PC-9 (cell line): ENCODE data around the gene POTEM. TPM values are rescaled to one million over a fixed set of nuclear protein-coding genes. Genes with fewer than 3 reads are reported as not detected.
"Not testable (repeated sequence)": the region's sequence is repeated elsewhere in the genome, so short reads cannot be mapped to it uniquely, and the experiment has no call there.

ENCODE experiments used
- BruUV-seq: library from RNA; stranded (reverse); fragments of 400-500 nt; replicated peaks from 2 replicates; lab custom pipeline; 2021; lab: Mats Ljungman, UMichigan
- CTCF ChIA-PET: fragments of 300-600 bp; sonication (Branson Sonifier 250); formaldehyde crosslinking; loops from one replicate; lab custom pipeline; 2022; ENCODE audit warnings: antibody characterized with exemption; lab: Charles Lee
- POLR2A ChIA-PET: fragments of 300-600 bp; sonication (Branson Sonifier 250); formaldehyde crosslinking; loops from one replicate; lab custom pipeline; 2022; ENCODE audit warnings: antibody characterized with exemption; ENCODE audit not compliant: unreplicated experiment; lab: Charles Lee
- DNase-seq, 2 experiments: peaks; one replicate each; pipeline versions ENCODE4 v3.0.0 to v3.0.0-alpha.2; 2015 to 2022; ENCODE audit warnings: mixed read lengths in 1 of 2
- H2AFZ ChIP-seq: fragments of 200-600 bp; sonication (generic); 2 replicates; pipeline ENCODE4 v1.8.1; 2017; ENCODE audit warnings: antibody characterized with exemption
- H3F3A ChIP-seq: fragments of 200-600 bp; sonication (generic); 2 replicates; pipeline ENCODE4 v1.8.1; 2017; ENCODE audit warnings: antibody characterized with exemption, mild to moderate bottlenecking, low read depth; ENCODE audit not compliant: insufficient read depth
- H3K27ac ChIP-seq: fragments of 200-600 bp; sonication (generic); 2 replicates; pipeline ENCODE4 v1.6.1; 2016; ENCODE audit warnings: mixed run types
- H3K27me3 ChIP-seq: fragments of 200-600 bp; sonication (generic); 2 replicates; pipeline ENCODE4 v1.6.1; 2016; ENCODE audit warnings: low read depth, mixed run types; ENCODE audit not compliant: insufficient read depth
- H3K36me3 ChIP-seq: fragments of 200-600 bp; sonication (generic); 2 replicates; pipeline ENCODE4 v1.6.1; 2016; ENCODE audit warnings: low read depth, mixed run types
- H3K4me1 ChIP-seq: fragments of 200-600 bp; sonication (generic); replicated peaks from 2 replicates; pipeline ENCODE4 v1.6.1; 2016; ENCODE audit warnings: mixed run types; ENCODE audit not compliant: insufficient read depth
- H3K4me2 ChIP-seq: fragments of 200-600 bp; sonication (generic); 2 replicates; pipeline ENCODE4 v1.6.1; 2017; ENCODE audit warnings: mixed run types
- H3K4me3 ChIP-seq: fragments of 200-600 bp; sonication (generic); 2 replicates; pipeline ENCODE4 v1.6.1; 2016; ENCODE audit warnings: mixed run types
- H3K79me2 ChIP-seq: fragments of 200-600 bp; sonication (generic); 2 replicates; pipeline ENCODE4 v1.6.1; 2017; ENCODE audit warnings: low read depth, mixed run types
- H3K9me2 ChIP-seq: fragments of 200-600 bp; sonication (generic); 2 replicates; pipeline ENCODE4 v1.8.1; 2017; ENCODE audit warnings: mild to moderate bottlenecking; ENCODE audit not compliant: insufficient read depth
- H3K9me3 ChIP-seq: fragments of 200-600 bp; sonication (generic); 2 replicates; pipeline ENCODE4 v1.8.1; 2016; ENCODE audit warnings: low read depth; ENCODE audit not compliant: insufficient read depth
- H4K20me1 ChIP-seq: fragments of 200-600 bp; sonication (generic); 2 replicates; pipeline ENCODE4 v1.8.1; 2017; ENCODE audit not compliant: insufficient read depth
- intact Hi-C: fragments of 100-400 bp; cut with micrococcal nuclease; formaldehyde crosslinking; loops from one replicate; pipeline ENCODE4 v1.10.0; 2022; ENCODE audit not compliant: unreplicated experiment
- total RNA-seq: library from RNA; stranded (reverse); gene quantifications from 2 replicates; pipeline ENCODE4 v1.2.3, GENCODE V29; 2021

The POTEM gene
- total RNA-seq, 1 experiment from 2014 or later, result not detected

DNA sequence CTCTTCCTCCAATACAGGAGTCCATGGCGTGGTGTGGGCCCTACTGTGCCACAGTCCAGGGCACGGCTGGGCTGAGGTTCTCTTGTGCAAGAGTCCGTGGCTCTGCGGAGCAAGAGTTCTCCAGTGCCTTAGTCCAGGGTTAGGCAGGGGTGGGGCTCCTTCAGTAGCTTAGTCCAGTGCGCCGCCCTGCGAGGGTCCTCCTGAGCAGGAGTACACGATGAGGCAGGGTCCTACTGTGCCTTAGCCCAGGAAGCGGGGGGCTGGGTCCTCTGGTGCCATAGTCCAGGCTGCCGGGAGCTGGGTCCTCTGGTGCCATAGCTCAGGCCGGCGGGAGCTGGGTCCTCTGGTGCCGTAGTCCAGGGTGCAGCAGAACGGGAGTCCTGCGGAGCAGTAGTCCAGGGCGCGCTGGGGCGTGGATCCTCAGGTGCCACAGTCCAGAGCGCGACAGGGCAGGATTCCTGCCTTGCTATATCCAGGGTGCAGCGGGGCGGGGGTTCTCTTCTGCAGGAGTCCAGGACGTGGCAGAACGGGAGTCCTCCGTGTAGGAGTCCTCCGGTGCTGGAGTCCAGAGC lies 69.7 kb downstream of the POTEM start:
- H3K36me3 ChIP-seq, H3K4me3 ChIP-seq, H3K9me3 ChIP-seq, intact Hi-C loops, H2AFZ ChIP-seq, POLR2A ChIA-PET, H3F3A ChIP-seq, H3K79me2 ChIP-seq, H4K20me1 ChIP-seq, H3K4me1 ChIP-seq, BruUV-seq, H3K27ac ChIP-seq, DNase-seq, H3K27me3 ChIP-seq, CTCF ChIA-PET, H3K4me2 ChIP-seq, H3K9me2 ChIP-seq: not testable (repeated sequence)

DNA sequence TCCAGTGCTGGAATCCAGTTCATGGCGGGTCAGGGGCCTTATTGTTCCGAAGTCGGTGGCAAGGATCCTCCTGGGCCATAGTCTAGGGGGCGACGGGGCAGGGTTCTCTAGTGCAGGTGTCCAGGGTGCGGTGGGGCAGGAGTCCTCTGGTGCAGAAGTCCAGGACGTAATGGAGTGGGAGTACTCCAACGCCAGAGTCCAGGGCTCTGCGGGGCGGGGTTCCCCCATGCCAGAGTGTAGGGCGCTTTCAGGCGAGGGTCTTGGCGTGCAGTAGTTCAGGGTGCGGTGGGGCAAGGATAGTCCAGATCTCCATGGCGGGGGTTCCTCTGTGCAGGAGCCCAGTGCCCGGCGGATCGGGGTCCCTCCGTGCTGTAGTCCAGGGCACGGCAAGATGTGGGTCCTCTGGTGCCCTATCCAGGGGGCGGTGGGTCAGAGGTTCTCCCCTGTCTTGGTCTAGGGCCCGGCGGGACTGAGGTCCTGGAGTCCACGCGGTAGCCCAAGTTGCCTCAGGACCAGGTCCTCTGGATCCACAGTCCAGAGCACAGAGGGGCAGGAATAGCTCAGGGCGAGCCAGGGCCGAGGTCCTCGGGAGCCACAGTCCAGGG lies 70.9 kb downstream of the POTEM start:
- H3K9me3 ChIP-seq, POLR2A ChIA-PET, H3K4me1 ChIP-seq, H3K9me2 ChIP-seq, H3K4me3 ChIP-seq, H2AFZ ChIP-seq, DNase-seq, H3K27me3 ChIP-seq, H3K36me3 ChIP-seq, H3K79me2 ChIP-seq, CTCF ChIA-PET, BruUV-seq, intact Hi-C loops, H3F3A ChIP-seq, H4K20me1 ChIP-seq, H3K4me2 ChIP-seq, H3K27ac ChIP-seq: not testable (repeated sequence)

DNA sequence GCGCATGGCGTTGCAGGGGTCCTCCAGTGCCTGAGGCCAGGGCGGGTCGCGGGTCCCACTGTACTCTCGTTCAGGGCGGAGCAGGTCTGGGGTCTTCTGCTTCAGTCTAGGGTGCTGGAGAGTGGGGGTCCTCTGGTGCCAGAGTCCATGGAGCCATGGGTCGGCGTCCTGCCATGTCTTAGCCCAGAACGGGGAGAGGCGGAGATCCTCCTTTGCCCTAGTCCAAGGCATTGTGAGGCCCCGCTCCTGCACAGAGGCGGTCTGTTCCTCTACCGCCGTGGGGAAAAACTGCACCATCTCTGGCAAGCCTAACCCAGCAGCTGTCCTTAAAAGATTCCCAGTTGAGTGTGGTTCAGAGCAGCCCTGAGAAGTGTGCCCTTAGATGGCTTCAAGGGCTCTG lies 71.6 kb downstream of the POTEM start:
- H3F3A ChIP-seq, CTCF ChIA-PET, DNase-seq, H2AFZ ChIP-seq, BruUV-seq, H3K36me3 ChIP-seq, H3K27me3 ChIP-seq, H3K27ac ChIP-seq, H3K9me2 ChIP-seq, H3K9me3 ChIP-seq, H3K4me1 ChIP-seq, H3K4me3 ChIP-seq, POLR2A ChIA-PET, H3K79me2 ChIP-seq, H3K4me2 ChIP-seq, intact Hi-C loops, H4K20me1 ChIP-seq: not testable (repeated sequence)

DNA sequence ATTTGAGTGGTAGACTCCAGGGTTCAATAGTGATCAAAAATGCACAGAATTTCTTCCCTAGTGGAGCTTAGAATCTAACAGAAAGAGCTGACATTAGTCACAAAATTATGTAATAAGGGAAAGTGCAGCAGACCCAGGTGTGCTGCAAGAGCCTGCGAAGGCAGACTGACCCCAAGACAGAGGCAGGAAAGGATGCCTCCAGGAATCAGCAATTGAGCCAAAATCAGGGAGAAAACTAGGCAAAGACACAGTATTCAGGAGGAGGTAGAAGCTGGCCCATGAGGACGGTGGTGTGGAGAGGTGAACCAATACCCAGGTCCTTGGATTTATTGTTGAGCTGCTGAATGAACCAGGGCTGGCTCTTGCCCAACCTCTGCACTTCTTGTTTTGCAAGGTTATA lies 76.2 kb downstream of the POTEM start:
- H3K9me2 ChIP-seq, H3K4me2 ChIP-seq, H3F3A ChIP-seq, H3K4me1 ChIP-seq, H3K27ac ChIP-seq, DNase-seq, intact Hi-C loops, BruUV-seq, H3K79me2 ChIP-seq, CTCF ChIA-PET, H3K36me3 ChIP-seq, H3K4me3 ChIP-seq, H4K20me1 ChIP-seq, H3K27me3 ChIP-seq, POLR2A ChIA-PET, H3K9me3 ChIP-seq, H2AFZ ChIP-seq: not testable (repeated sequence)
